ENCODE measurements around the gene GJA1.
"Not testable (repeated sequence)": the region's sequence is repeated elsewhere in the genome, so short reads cannot be mapped to it uniquely, and the experiment has no call there.

The GJA1 gene

GRCh38 chr6:121435444-121436069, at the start of gene GJA1:
Gene GJA1 (plus strand): TSS chr6:121435646. CDS start chr6:121446848, 11,202 bp downstream.
- no peak for FAIRE-seq

- not testable (repeated sequence) for FAIRE-seq
Measured at GRCh38 chr6:121386551-121386950, 48.9 kb upstream of the GJA1 start.

- FAIRE-seq: no peak
Measured at GRCh38 chr6:121389419-121389818, 46.0 kb upstream of the GJA1 start.

GRCh38 chr6:121393731-121394505, 41.5 kb upstream of the GJA1 start:
- FAIRE-seq: no peak

- FAIRE-seq: no peak
Measured at GRCh38 chr6:121395736-121396135, 39.7 kb upstream of the GJA1 start.

GRCh38 chr6:121397188-121397587, 38.3 kb upstream of the GJA1 start:
- FAIRE-seq: not testable (repeated sequence)

GRCh38 chr6:121398127-121398526, 37.3 kb upstream of the GJA1 start:
- FAIRE-seq: no peak

- FAIRE-seq: no peak
Measured at GRCh38 chr6:121399966-121400365, 35.5 kb upstream of the GJA1 start.

GRCh38 chr6:121403964-121404363, 31.5 kb upstream of the GJA1 start:
- FAIRE-seq: no peak

GRCh38 chr6:121405306-121405705, 30.1 kb upstream of the GJA1 start:
- no peak for FAIRE-seq

- FAIRE-seq: no peak
Measured at GRCh38 chr6:121408321-121408720, 27.1 kb upstream of the GJA1 start.

GRCh38 chr6:121413879-121414278, 21.6 kb upstream of the GJA1 start:
- FAIRE-seq: no peak

- FAIRE-seq: no peak
Measured at GRCh38 chr6:121418346-121418745, 17.1 kb upstream of the GJA1 start.

GRCh38 chr6:121426686-121427085, 8.8 kb upstream of the GJA1 start:
- FAIRE-seq: no peak

- no peak for FAIRE-seq
Measured at GRCh38 chr6:121428872-121429756, 6.3 kb upstream of the GJA1 start.

- peak; percentile 99 for FAIRE-seq
Measured at GRCh38 chr6:121430514-121431460, 4.7 kb upstream of the GJA1 start.

GRCh38 chr6:121431776-121432175, 3.7 kb upstream of the GJA1 start:
- not testable (repeated sequence) for FAIRE-seq

- no peak for FAIRE-seq
Measured at GRCh38 chr6:121434037-121434770, 1.2 kb upstream of the GJA1 start.

- FAIRE-seq: peak; percentile 30
Measured at GRCh38 chr6:121436274-121436857, 920 bp downstream of the GJA1 start.

GRCh38 chr6:121436960-121437850, 1.8 kb downstream of the GJA1 start:
- no peak for FAIRE-seq

All from islet of Langerhans (tissue), 1 donor.